OCI-LY7 (cell line): Measurements from ENCODE around the gene BPIFB1. TPM values are rescaled to one million over a fixed set of nuclear protein-coding genes. Genes with fewer than 3 reads are reported as not detected.

Source experiments
- BruUV-seq: library from RNA; stranded (reverse); fragments of 400-500 nt; replicated peaks from 2 replicates; lab custom pipeline; 2021; lab: Mats Ljungman, UMichigan
- CTCF ChIA-PET: fragments of 300-600 bp; sonication (Branson Sonifier 250); formaldehyde crosslinking; loops from one replicate; lab custom pipeline; 2022; ENCODE audit warnings: antibody characterized with exemption; ENCODE audit not compliant: unreplicated experiment; lab: Charles Lee
- POLR2A ChIA-PET: fragments of 300-600 bp; sonication (Branson Sonifier 250); formaldehyde crosslinking; loops from one replicate; lab custom pipeline; 2022; ENCODE audit warnings: antibody characterized with exemption; lab: Charles Lee
- DNase-seq: peaks from one replicate; pipeline ENCODE4 v3.0.0-alpha.2; 2015; ENCODE audit warnings: low spot score
- H2AFZ ChIP-seq: fragments of 200-600 bp; sonication (generic), shearing (Covaris generic); 2 replicates; pipeline ENCODE4 v1.6.1; 2014; ENCODE audit warnings: mild to moderate bottlenecking, antibody characterized with exemption, low read length, moderate library complexity
- H3K27ac ChIP-seq: fragments of 200-600 bp; sonication (generic); 2 replicates; pipeline ENCODE4 v1.5.1; 2014; ENCODE audit warnings: mixed run types, low read depth, mild to moderate bottlenecking, moderate library complexity, low read length, inconsistent platforms; ENCODE audit not compliant: poor library complexity, severe bottlenecking
- H3K36me3 ChIP-seq: fragments of 200-600 bp; sonication (generic); 2 replicates; pipeline ENCODE4 v1.6.1; 2014; ENCODE audit warnings: mild to moderate bottlenecking, antibody characterized with exemption, low read length, moderate library complexity, mixed read lengths; ENCODE audit not compliant: insufficient read depth
- H3K4me1 ChIP-seq: fragments of 200-600 bp; sonication (generic); 2 replicates; pipeline ENCODE4 v1.5.1; 2014; ENCODE audit warnings: mild to moderate bottlenecking, low read length; ENCODE audit not compliant: insufficient read depth, poor library complexity, severe bottlenecking
- H3K4me2 ChIP-seq: fragments of 200-600 bp; sonication (generic); 2 replicates; pipeline ENCODE4 v1.6.1; 2014; ENCODE audit warnings: mild to moderate bottlenecking, low read length
- H3K4me3 ChIP-seq: fragments of 200-600 bp; sonication (generic); 2 replicates; pipeline ENCODE4 v1.5.1; 2014; ENCODE audit warnings: mild to moderate bottlenecking, low read depth, low read length; ENCODE audit not compliant: poor library complexity, severe bottlenecking
- H3K79me2 ChIP-seq: fragments of 200-600 bp; sonication (generic); 2 replicates; pipeline ENCODE4 v1.6.1; 2016; ENCODE audit warnings: low read depth, mild to moderate bottlenecking, low read length, moderate library complexity, mixed read lengths; ENCODE audit not compliant: insufficient read depth
- H3K9me2 ChIP-seq: fragments of 200-600 bp; sonication (generic); 2 replicates; pipeline ENCODE4 v1.6.1; 2016; ENCODE audit warnings: mild to moderate bottlenecking, low read length, mixed read lengths; ENCODE audit not compliant: insufficient read depth
- H3K9me3 ChIP-seq: fragments of 200-600 bp; sonication (generic); 2 replicates; pipeline ENCODE4 v1.6.1; 2014; ENCODE audit warnings: mild to moderate bottlenecking, mixed run types, low read length, mixed read lengths
- H4K20me1 ChIP-seq: fragments of 200-600 bp; sonication (generic); 2 replicates; pipeline ENCODE4 v1.6.1; 2014; ENCODE audit warnings: mild to moderate bottlenecking, antibody characterized with exemption, low read length, moderate library complexity, mixed read lengths; ENCODE audit not compliant: insufficient read depth
- CTCF ChIP-seq: fragments of 200-600 bp; sonication (generic); conservative IDR thresholded peaks from 2 replicates; pipeline ENCODE4 v1.5.1; 2014; ENCODE audit warnings: mild to moderate bottlenecking, antibody characterized with exemption, low read length, moderate library complexity, mixed read lengths
- EZH2phosphoT487 ChIP-seq: fragments of 200-600 bp; sonication (generic); IDR thresholded peaks from 2 replicates; pipeline ENCODE4 v1.6.1; 2018; ENCODE audit warnings: low read depth, borderline replicate concordance, mild to moderate bottlenecking, mixed run types, antibody characterized with exemption, low read length, moderate library complexity, mixed read lengths
- intact Hi-C: fragments of 100-400 bp; cut with micrococcal nuclease; formaldehyde crosslinking; loops from one replicate; pipeline ENCODE4 v1.10.0; 2022; ENCODE audit not compliant: unreplicated experiment
- total RNA-seq, 2 experiments: library from RNA; depleted of rRNA in 1 of 2; stranded (reverse); fragments of >200 nt in 1 of 2; shearing (Covaris generic) in 1 of 2; gene quantifications; 2 replicates each; pipeline ENCODE4 v1.2.3, GENCODE V29; 2014 to 2022

BPIFB1 gene
- total RNA-seq, 2 experiments from 2014 or later: not detected

- H4K20me1 ChIP-seq: no peaks in the 10 kb centered on the region
- no peaks in the 10 kb centered on the region for H3K79me2 ChIP-seq
- H3K9me3 ChIP-seq: no peaks in the 10 kb centered on the region
- ChIA-PET CTCF (interaction anchor here (0.6 kb wide), 1 partner anchor 529 kb away, joined by 3 read pairs; no protein-coding TSS in a partner anchor), POLR2A (no interaction called here)
- intact Hi-C loops: no loop called here
- no peak for TF ChIP-seq EZH2phosphoT487
- peaks cover 9% of the 10 kb centered on the region for H3K4me1 ChIP-seq
- H3K4me3 ChIP-seq: no peak overlapping the region
- no peak overlapping the region for H3K27ac ChIP-seq
- H3K9me2 ChIP-seq: no peaks in the 10 kb centered on the region
- no peaks in the 10 kb centered on the region for H3K36me3 ChIP-seq
- BruUV-seq: no TSS peak
- H2AFZ ChIP-seq: no peak overlapping the region
- H3K4me2 ChIP-seq: no peak overlapping the region
- DNase-seq: no peak
Measured at GRCh38 chr20:33332905-33333456, 50.0 kb downstream of the BPIFB1 start.

- no peak overlapping the region for H2AFZ ChIP-seq
- CTCF ChIA-PET: no interaction called here
- no peaks in the 10 kb centered on the region for H3K9me3 ChIP-seq
- no TSS peak for BruUV-seq
- H3K27ac ChIP-seq: no peak overlapping the region
- peaks cover 11% of the 10 kb centered on the region for H3K4me1 ChIP-seq
- H3K79me2 ChIP-seq: no peaks in the 10 kb centered on the region
- H3K36me3 ChIP-seq: no peaks in the 10 kb centered on the region
- H3K4me3 ChIP-seq: no peak overlapping the region
- no peak for TF ChIP-seq EZH2phosphoT487
- no peak for TF ChIP-seq CTCF
- H4K20me1 ChIP-seq: no peaks in the 10 kb centered on the region
- H3K4me2 ChIP-seq: no peak overlapping the region
- no peak for DNase-seq
- H3K9me2 ChIP-seq: no peaks in the 10 kb centered on the region
- intact Hi-C loops: no loop called here
- POLR2A ChIA-PET: no interaction called here
Measured at GRCh38 chr20:33333616-33334015, 50.6 kb downstream of the BPIFB1 start.

- no TSS peak for BruUV-seq
- TF ChIP-seq CTCF: no peak
- no peak for TF ChIP-seq EZH2phosphoT487
- ChIA-PET POLR2A (no interaction called here), CTCF (no interaction called here)
- H2AFZ ChIP-seq: no peak overlapping the region
- DNase-seq: no peak
- intact Hi-C loops: no loop called here
- no peak overlapping the region for H3K4me3 ChIP-seq
- H3K4me2 ChIP-seq: no peak overlapping the region
- H4K20me1 ChIP-seq: no peaks in the 10 kb centered on the region
- no peaks in the 10 kb centered on the region for H3K9me2 ChIP-seq
- peaks cover 11% of the 10 kb centered on the region for H3K4me1 ChIP-seq
- H3K9me3 ChIP-seq: no peaks in the 10 kb centered on the region
- no peaks in the 10 kb centered on the region for H3K36me3 ChIP-seq
- H3K79me2 ChIP-seq: no peaks in the 10 kb centered on the region
- H3K27ac ChIP-seq: no peak overlapping the region
Measured at GRCh38 chr20:33334111-33334510, 51.1 kb downstream of the BPIFB1 start.
